Upper lobe of right lung (tissue), 1 donor: ENCODE measurements around the gene SMIM23. TPM values are rescaled to one million over a fixed set of nuclear protein-coding genes. Genes with fewer than 3 reads are reported as not detected.

ENCODE experiments used
- ATAC-seq: fragments of 200-7000 bp; cut with Tn5 transposase; one replicate; pipeline ENCODE4 v1.9.1; 2020; ENCODE audit warnings: mild to moderate bottlenecking, moderate library complexity
- DNase-seq: peaks from one replicate; pipeline ENCODE4 v3.0.0-alpha.2; 2020
- H3K27ac ChIP-seq: fragments of 200-600 bp; one replicate; pipeline ENCODE4 v1.8.0; 2022
- H3K27me3 ChIP-seq: fragments of 200-600 bp; one replicate; pipeline ENCODE4 v1.8.0; 2022; ENCODE audit warnings: mild to moderate bottlenecking
- H3K36me3 ChIP-seq: fragments of 200-600 bp; one replicate; pipeline ENCODE4 v1.8.0; 2022
- H3K4me1 ChIP-seq: fragments of 200-600 bp; one replicate; pipeline ENCODE4 v1.8.0; 2022
- H3K4me3 ChIP-seq: fragments of 200-600 bp; one replicate; pipeline ENCODE4 v1.8.0; 2022; ENCODE audit warnings: mild to moderate bottlenecking
- H3K9me3 ChIP-seq: fragments of 200-600 bp; one replicate; pipeline ENCODE4 v1.8.0; 2022
- CTCF ChIP-seq: fragments of 200-600 bp; IDR thresholded peaks from one replicate; pipeline ENCODE4 v1.8.0; 2022; ENCODE audit warnings: antibody characterized with exemption
- intact Hi-C: fragments of 100-400 bp; cut with DNase I; formaldehyde crosslinking; loops from one replicate; pipeline ENCODE4 v1.11.0; 2022
- long read RNA-seq: library from polyadenylated mRNA; unstranded; transcript quantifications from one replicate; pipeline ENCODE4 v2.0.0, GENCODE V29; 2021
- total RNA-seq: library from RNA; stranded (reverse); fragmentation: NEBNext Ultra II Directional; extraction: Animal tissue kit (Norgen Biotek cat#: 25700); gene quantifications from one replicate; pipeline ENCODE4 v1.2.1, GENCODE V29; 2021
- donor health status: DM: no; HTN: yes; CAD: no; lungs with severe emphysema.

Gene SMIM23
- total RNA-seq = not detected
- long read RNA-seq = 0 reads

GRCh38 chr5:171785517-171785916 lies at the start of gene SMIM23:
Gene SMIM23 (plus strand): TSS chr5:171785817. CDS start chr5:171785872, 55 bp downstream.
- no peaks in the 10 kb centered on the region for H3K36me3 ChIP-seq
- no peak within 1 kb of the TSS for H3K27ac ChIP-seq
- intact Hi-C loops = no loop called here
- H3K9me3 ChIP-seq = no peaks in the 10 kb centered on the region
- DNase-seq (no peak), ATAC-seq (no peak)
- H3K27me3 ChIP-seq = no peaks in the 10 kb centered on the region
- TF ChIP-seq CTCF = no peak
- no peak within 1 kb of the TSS for H3K4me3 ChIP-seq
- H3K4me1 ChIP-seq = no peaks in the 10 kb centered on the region

GRCh38 chr5:171736976-171737891 lies 48.4 kb upstream of the SMIM23 start:
- Histone ChIP-seq H3K27me3 (no peaks in the 10 kb centered on the region), H3K9me3 (no peaks in the 10 kb centered on the region), H3K4me3 (no peak overlapping the region), H3K36me3 (no peaks in the 10 kb centered on the region), H3K27ac (no peak overlapping the region), H3K4me1 (peaks cover 8% of the 10 kb centered on the region)
- intact Hi-C loops = no loop called here
- ATAC-seq (peak; percentile 71), DNase-seq (peak; percentile 71)
- peak; percentile 20 for TF ChIP-seq CTCF

- Histone ChIP-seq H3K9me3 (no peaks in the 10 kb centered on the region), H3K4me1 (peaks cover 8% of the 10 kb centered on the region), H3K27me3 (no peaks in the 10 kb centered on the region), H3K4me3 (no peak overlapping the region), H3K27ac (no peak overlapping the region), H3K36me3 (no peaks in the 10 kb centered on the region)
- intact Hi-C loops = no loop called here
- TF ChIP-seq CTCF = no peak
- ATAC-seq = no peak
- no peak for DNase-seq
These were observed 47.1 kb upstream of the SMIM23 start for GRCh38 chr5:171738501-171738900.

DNA sequence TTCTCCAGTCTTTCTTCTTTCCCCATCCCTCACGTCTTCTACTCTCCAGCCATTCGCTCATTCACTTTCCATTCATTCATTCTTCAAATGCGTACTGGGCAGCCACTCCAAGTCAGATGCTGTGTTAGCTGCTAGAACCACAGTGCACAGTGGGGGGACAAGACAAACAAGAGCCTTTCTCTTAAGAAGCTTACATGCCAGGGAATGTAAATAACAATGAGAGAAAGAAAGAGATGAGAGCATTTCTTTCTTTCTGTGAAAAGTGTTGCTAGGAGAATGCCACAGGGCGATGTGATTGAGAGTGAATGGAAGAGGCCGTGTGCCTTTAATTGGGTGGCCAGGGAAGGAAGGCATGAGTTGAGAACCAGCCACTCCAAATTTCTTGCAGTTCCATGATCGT lies 46.3 kb upstream of the SMIM23 start:
- intact Hi-C loops = no loop called here
- no peak for TF ChIP-seq CTCF
- no peak for ATAC-seq

GRCh38 chr5:171743436-171744076 lies 42.1 kb upstream of the SMIM23 start:
- Histone ChIP-seq H3K27ac (no peak overlapping the region), H3K9me3 (no peaks in the 10 kb centered on the region), H3K4me3 (no peak overlapping the region), H3K4me1 (no peaks in the 10 kb centered on the region), H3K27me3 (no peaks in the 10 kb centered on the region), H3K36me3 (no peaks in the 10 kb centered on the region)
- intact Hi-C loops = no loop called here
- ATAC-seq (no peak), DNase-seq (no peak)
- no peak for TF ChIP-seq CTCF

More for the DNA sequence above, 46.3 kb upstream of the SMIM23 start:
- Histone ChIP-seq H3K4me1 (peaks cover 8% of the 10 kb centered on the region), H3K27me3 (no peaks in the 10 kb centered on the region), H3K36me3 (no peaks in the 10 kb centered on the region), H3K9me3 (no peaks in the 10 kb centered on the region), H3K4me3 (no peak overlapping the region), H3K27ac (no peak overlapping the region)
- DNase-seq = no peak
